Right ventricle myocardium inferior (tissue), 1 donor: ENCODE data around the gene PALLD. TPM values are rescaled to one million over a fixed set of nuclear protein-coding genes. Genes with fewer than 3 reads are reported as not detected.

Experiments used
- ATAC-seq: fragments of 200-7000 bp; cut with Tn5 transposase; one replicate; pipeline ENCODE4 v1.9.1; 2020; ENCODE audit warnings: mild to moderate bottlenecking, moderate library complexity
- DNase-seq: peaks from one replicate; pipeline ENCODE4 v3.0.0; 2021; ENCODE audit errors: missing footprints
- intact Hi-C: fragments of 100-400 bp; cut with DNase I; formaldehyde crosslinking; loops from one replicate; pipeline ENCODE4 v1.11.0; 2022
- total RNA-seq: library from RNA; stranded (reverse); fragmentation: NEBNext Ultra II Directional; extraction: Animal tissue kit (Norgen Biotek cat#: 25700); gene quantifications from one replicate; pipeline ENCODE4 v1.2.1, GENCODE V29; 2021
- donor health status: DM: no; HTN: yes; CAD: no; lungs with severe emphysema.

Gene PALLD
- total RNA-seq, 1 donor from 2014 or later, result 977 TPM

DNA sequence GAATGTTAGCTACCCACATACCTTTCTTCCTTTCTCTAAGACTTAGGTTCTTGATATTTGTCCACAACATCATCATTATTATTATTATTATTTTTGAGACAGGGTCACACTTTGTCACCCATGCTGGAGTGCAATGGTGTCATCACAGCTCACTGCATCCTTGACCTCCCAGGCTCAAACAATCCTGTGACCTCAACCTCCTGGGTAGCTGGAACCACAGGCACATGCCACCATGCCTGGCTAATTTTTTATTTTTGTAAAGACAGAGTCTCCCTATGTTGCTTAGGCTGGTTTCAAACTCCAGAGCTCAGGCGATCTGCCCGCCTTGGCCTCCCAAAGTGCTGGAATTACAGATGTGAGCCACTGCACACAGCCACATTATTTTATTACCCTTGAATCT, 394.2 kb downstream of the PALLD start:
- intact Hi-C loops, result no loop called here
- ATAC-seq (no peak), DNase-seq (no peak)

DNA sequence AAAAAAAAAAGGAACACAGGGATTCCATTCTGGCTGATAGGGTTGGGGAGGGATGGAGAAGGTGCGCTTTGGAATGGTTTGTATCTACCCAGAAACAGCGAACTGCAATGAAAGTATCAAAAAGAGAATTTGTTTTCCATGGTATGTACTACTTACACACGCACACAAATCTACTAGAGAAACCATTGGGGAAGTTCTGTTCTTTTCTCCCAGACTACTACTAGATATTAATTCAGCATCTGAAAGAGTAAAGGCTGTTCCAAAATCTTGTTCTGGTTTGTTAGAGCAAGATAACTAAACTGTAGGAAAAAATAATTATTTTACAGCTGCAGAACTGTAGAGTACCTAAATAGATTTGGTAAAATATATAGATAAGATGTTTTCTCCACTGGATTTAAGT, 394.8 kb downstream of the PALLD start:
- intact Hi-C loops, result no loop called here
- no peak for DNase-seq
- no peak for ATAC-seq

DNA sequence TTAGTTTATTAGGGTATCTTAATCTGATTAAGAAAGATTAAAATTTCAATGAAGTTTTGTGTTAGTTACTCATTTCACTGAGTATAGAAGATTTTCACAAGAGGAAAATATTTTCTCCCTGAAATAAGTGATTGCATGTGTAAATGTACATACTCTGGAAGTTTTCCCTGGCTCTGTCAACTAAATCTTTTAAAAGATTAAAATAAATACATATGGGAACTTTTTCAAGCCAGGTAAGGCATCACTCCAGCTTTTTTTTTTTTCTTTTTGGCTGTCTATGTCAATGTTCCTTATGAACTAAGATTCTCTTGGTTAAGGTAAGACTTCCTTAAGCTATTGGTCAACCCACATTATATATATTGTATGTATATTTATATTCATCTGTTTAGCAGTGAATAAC, 395.6 kb downstream of the PALLD start:
- ATAC-seq (no peak), DNase-seq (no peak)
- intact Hi-C loops, result no loop called here

DNA sequence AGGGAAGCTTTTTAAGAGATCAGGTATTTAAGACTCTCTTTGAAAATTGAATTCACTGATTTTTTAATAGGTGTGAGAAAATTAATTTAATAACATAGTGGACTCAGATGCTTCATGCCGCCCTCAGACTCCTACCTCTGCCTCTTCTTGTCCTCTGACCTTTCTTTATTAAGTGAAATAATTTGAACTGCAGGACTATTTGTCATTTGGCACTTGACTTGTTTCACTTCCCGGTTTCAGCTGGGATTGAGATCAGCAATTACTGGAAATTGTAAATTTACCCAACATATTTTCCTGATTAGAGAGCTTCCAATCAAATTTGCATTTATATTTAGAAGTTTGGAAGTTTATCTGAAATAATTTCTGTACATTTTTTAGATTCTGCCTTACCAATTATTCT, 396.4 kb downstream of the PALLD start:
- no peak for DNase-seq
- intact Hi-C loops, result no loop called here
- ATAC-seq, result no peak

DNA sequence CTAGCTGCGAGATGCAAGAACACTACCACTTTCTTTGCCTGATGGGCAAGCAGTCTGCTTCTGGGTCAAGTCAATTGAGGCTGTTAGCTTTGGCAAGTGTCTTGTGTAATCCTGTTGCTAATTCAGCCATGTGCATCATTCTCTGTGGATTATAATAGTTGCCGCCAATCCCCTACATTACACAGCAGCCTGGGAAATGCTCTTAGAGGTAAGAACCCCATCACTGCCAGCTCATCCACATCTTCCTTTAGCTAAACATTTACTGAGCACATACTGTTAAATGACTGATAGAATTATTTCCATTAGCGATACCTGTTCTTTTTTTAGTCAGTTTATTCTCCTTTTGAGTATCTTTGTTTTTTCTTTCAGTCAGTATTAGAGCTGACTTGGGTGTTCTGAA, 397.0 kb downstream of the PALLD start:
- intact Hi-C loops, result no loop called here
- DNase-seq, result no peak
- no peak for ATAC-seq

DNA sequence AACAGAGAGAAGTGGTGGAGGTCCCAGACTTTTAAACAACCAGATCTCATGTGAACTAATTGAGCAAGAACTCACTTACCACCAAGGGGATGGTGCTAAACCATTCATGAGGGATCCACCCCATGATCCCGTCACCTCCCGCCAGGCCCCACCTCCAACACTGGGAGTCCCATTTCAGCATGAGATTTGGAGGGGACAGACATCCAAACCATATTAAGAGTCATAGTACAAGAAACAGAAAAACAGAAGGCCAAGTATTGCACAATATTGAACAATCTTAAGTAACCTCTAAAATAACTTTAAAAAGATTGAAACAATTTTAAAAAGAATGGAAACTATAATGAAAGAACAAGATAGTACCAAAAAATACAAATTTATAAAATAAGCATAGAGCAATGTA, 403.2 kb downstream of the PALLD start:
- intact Hi-C loops, result no loop called here
- DNase-seq, result peak; percentile 72
- peak; percentile 78 for ATAC-seq

GRCh38 chr4:168907119-168907698, 410.4 kb downstream of the PALLD start:
- no peak for DNase-seq
- peak; percentile 42 for ATAC-seq
- intact Hi-C loops, result no loop called here

GRCh38 chr4:168908093-168908492, 411.2 kb downstream of the PALLD start:
- intact Hi-C loops, result no loop called here
- ATAC-seq (no peak), DNase-seq (no peak)

DNA sequence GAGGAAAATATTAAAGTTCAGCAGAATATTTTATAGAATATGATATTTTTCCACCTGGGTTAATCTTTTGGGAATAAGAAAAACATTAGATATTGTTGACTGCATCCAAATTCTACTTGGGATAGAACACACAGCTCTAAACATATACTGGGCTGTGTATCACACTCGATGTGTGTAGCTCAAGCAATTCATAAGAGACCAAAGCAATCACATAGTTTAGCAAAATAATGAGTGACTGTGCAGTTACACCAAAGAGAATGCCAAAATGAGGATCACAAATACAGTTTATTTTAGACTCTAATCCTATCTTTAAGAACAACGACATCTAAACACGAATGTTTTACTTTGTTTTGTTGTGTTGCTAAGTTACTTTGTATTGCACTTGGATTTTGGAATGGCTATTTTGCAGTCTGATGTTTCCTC, 412.0 kb downstream of the PALLD start:
- DNase-seq (no peak), ATAC-seq (no peak)
- intact Hi-C loops, result no loop called here

GRCh38 chr4:168914095-168914494, 417.2 kb downstream of the PALLD start:
- ATAC-seq (no peak), DNase-seq (no peak)
- intact Hi-C loops, result loop anchor here (5.0 kb wide), 1 partner anchor 82 kb away; no protein-coding TSS in a partner anchor

GRCh38 chr4:168917138-168917779, 420.4 kb downstream of the PALLD start:
- intact Hi-C loops, result loop anchor here (5.0 kb wide), 1 partner anchor 330 kb away; no protein-coding TSS in a partner anchor
- no peak for ATAC-seq
- DNase-seq, result no peak

GRCh38 chr4:168919706-168920324, 423.0 kb downstream of the PALLD start:
- ATAC-seq (peak; percentile 71), DNase-seq (no peak)
- intact Hi-C loops, result loop anchor here (5.0 kb wide), 3 partner anchors 333 to 647 kb away; no protein-coding TSS in a partner anchor

GRCh38 chr4:168920441-168921065, 423.7 kb downstream of the PALLD start:
- intact Hi-C loops, result loop anchor here (5.0 kb wide), 2 partner anchors 408 to 647 kb away; no protein-coding TSS in a partner anchor
- ATAC-seq (no peak), DNase-seq (no peak)

GRCh38 chr4:168923526-168924194, 426.8 kb downstream of the PALLD start:
- peak; percentile 35 for ATAC-seq
- intact Hi-C loops, result loop anchor here (1.0 to 5.0 kb wide), 4 partner anchors 215 to 644 kb away; no protein-coding TSS in a partner anchor
- DNase-seq, result no peak

DNA sequence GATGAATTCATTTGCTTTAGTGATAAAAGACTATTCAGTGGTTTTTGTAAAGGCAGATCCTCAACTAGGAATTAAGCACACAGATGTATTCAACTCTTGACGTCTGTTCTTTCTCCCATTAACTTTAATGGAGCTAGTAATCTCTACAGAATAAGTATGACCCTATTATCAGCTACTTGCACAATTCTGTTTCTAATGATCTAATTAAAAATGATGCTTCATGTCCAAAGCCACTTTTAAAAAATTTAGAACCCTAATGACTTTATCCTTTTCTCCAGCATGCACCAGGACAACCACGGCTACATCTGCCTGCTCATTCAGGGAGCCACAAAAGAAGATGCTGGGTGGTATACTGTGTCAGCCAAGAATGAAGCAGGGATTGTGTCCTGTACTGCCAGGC, 427.8 kb downstream of the PALLD start:
- no peak for ATAC-seq
- intact Hi-C loops, result loop anchor here (1.0 to 5.0 kb wide), 3 partner anchors 412 to 643 kb away; no protein-coding TSS in a partner anchor

DNA sequence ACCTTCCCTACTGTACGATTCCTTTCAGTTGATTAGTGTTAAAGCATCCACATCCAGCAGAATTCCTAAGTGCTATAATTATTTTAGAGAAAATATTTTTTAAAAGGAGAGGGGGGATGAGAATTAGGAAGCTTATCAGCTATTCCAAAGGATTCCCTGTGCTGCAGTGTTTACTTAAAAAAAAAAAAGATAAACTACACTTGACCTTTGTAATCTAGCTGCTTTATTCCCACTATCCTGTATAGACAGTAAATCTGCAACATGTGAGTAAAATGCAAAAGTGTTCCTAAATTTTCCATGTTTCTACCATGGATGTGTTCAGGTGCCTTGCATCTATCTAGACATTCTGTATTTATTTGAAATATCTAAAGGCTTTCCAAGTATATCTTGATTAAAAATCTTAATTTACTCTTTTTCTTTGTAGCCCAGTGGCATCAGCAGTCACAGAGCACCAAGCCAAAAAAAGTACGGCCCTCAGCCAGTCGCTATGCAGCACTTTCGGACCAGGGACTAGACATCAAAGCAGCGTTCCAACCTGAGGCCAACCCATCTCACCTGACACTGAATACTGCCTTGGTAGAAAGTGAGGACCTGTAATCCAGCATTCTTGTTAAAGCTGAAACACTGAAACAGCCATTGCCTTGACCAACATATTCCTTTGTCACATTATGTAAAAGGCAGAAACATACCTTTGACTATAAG, 429.1 kb downstream of the PALLD start:
- intact Hi-C loops, result no loop called here
- no peak for DNase-seq
- no peak for ATAC-seq

More for the DNA sequence above, 427.8 kb downstream of the PALLD start:
- DNase-seq, result no peak

DNA sequence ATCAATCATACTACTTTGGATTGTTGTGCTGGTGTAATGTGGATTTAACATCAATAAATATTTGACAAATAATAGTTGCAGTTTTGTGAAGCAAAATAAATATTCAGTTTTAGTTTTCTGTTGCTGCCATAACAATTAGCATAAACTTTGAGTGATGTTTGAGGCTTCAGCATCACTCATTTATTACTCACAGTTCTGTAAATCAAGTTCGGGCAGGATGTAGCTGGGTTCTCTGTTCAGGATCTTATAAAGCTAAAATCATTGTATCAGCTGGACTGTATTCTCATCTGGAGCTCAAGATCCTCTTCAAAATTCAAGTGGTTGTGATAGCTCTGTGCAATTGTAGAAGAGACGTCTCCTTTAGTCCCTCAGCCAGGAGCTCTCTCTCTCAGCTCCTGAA, 431.5 kb downstream of the PALLD start:
- no peak for ATAC-seq
- intact Hi-C loops, result no loop called here
- DNase-seq, result no peak

GRCh38 chr4:168928875-168929274, 432.0 kb downstream of the PALLD start:
- DNase-seq (no peak), ATAC-seq (no peak)
- intact Hi-C loops, result no loop called here
